ENCODE results near the gene STK11.

The STK11 gene

DNA sequence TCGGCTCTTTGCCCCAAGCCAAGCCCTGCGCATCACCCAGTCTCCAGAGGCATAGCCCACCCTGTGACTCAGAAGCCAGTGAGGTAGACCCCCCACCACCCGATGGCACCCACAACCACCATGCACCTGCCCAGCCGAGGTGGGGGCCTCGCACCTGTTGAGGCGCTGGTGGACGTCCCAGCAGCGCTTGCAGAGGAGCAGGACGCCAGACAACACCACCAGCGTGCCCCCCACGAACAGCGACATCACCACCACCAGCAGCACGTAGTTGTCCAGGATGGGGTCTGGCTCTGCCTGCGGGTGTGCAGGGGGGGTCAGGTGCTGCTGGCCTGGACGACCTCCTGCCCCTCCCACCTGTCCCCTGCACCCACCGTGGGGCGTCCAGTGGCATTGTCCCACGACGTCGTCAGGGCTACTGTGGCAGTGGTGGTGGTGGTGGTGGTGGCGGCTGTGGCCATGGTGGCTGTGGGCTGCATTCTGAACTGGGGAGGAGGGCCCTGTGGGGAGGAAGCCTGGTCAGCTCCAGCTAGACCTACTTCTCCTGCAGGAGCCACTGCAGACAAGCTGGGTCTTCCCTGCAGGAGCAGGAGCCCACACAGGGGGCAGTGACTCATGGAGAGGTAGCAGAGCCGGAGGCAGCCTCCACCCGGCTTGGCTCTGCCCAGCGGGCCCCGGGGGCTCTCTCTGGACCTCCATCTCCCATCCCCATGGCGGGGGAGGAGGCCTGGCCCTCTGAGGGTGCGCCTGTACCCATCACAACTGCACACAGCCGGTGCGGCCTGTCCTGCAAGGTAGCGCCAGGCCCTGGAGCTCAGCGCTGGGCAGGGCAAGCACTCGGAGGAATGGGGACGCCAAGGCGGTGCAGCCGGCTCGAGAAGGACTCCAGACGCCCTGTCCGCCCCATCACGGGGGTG, 30.3 kb downstream of the STK11 start:
- H3K9ac ChIP-seq, result no peak overlapping the region

GRCh38 chr19:1236576-1236975, 31.0 kb downstream of the STK11 start:
- Histone ChIP-seq H4K20me1 (peaks cover 0 to 65% (median 21%) of the 10 kb centered on the region in 11 experiments; a peak in 12 of 22 replicates), H3K9ac (peak overlapping the region in 6 of 11 experiments; percentile 63 to 80 (median 76); a peak in 6 of 22 replicates), H3K36me3 (no peaks in the 10 kb centered on the region; a peak in 1 of 22 replicates), H3K4me2 (peak overlapping the region; percentile 96 to 99 (median 98)), H3K27me3 (peaks cover 24 to 58% (median 55%) of the 10 kb centered on the region in 11 experiments), H3K4me1 (peaks cover 25 to 51% (median 49%) of the 10 kb centered on the region in 10 experiments), H3K4me3 (peak overlapping the region in 9 of 10 experiments; percentile 60 to 79 (median 70); a peak in 15 of 20 replicates), H3K9me3 (replicated peaks in 1 of 11) (no peaks in the 10 kb centered on the region), H3K27ac (no peak overlapping the region)
- TF ChIP-seq Cebpa-rat (IDR thresholded peaks at IDR 0.05), result no peak

More for the DNA sequence above, 30.3 kb downstream of the STK11 start:
- H3K4me1 ChIP-seq, result peaks cover 20 to 46% (median 43%) of the 10 kb centered on the region in 10 experiments
- peak overlapping the region in 2 of 10 experiments; percentile 13 to 14; a peak in 2 of 20 replicates for H3K4me3 ChIP-seq
- peaks cover 0 to 66% (median 21%) of the 10 kb centered on the region in 11 experiments; a peak in 12 of 22 replicates for H4K20me1 ChIP-seq
- H3K4me2 ChIP-seq, result peak overlapping the region; percentile 13 to 98 (median 38); a peak in 14 of 22 replicates
- no peaks in the 10 kb centered on the region for H3K9me3 ChIP-seq (replicated peaks in 1 of 11)
- peaks cover 24 to 58% (median 55%) of the 10 kb centered on the region in 11 experiments for H3K27me3 ChIP-seq
- H3K27ac ChIP-seq, result no peak overlapping the region
- H3K36me3 ChIP-seq, result no peaks in the 10 kb centered on the region; a peak in 1 of 22 replicates
- no peak for TF ChIP-seq Cebpa-rat (IDR thresholded peaks at IDR 0.05)

DNA sequence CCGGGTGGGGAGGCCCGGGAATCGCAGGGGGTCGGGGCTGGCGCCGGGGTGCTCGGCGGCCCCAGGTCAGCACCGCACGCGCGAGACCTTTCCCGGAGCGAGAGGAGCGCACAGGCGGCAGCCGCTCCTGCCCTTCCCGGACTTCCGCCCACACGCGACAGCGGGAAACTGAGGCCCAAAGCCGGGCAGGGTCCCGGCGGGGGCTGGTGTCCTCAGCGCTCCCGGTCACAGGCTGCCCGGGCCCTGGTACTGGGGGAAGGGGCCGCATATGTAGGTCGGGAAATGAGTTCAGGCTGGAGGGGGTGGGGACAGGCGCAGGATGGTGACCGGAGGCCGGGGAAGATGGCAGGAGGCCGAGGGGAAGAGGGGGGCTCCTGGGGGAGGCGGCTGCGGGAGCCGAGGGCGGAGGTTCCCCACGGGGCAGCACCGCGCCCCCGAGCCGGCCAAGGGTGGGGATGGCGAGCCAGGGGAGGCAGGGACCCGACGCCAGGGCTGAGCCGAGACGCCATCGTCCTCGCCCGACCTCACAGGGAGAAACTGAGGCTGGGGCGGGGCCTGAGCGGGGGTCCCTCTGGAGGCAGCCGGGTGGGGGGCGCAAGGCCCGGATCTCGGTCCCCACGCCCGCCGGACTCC, 31.6 kb downstream of the STK11 start:
- Histone ChIP-seq H3K27me3 (peaks cover 24 to 58% (median 55%) of the 10 kb centered on the region in 11 experiments), H4K20me1 (peaks cover 0 to 61% (median 21%) of the 10 kb centered on the region in 11 experiments; a peak in 14 of 22 replicates), H3K9me3 (replicated peaks in 1 of 11) (no peaks in the 10 kb centered on the region), H3K36me3 (no peaks in the 10 kb centered on the region; a peak in 1 of 22 replicates), H3K4me2 (peak overlapping the region; percentile 96 to 99 (median 98)), H3K4me3 (peak overlapping the region; percentile 60 to 79 (median 70)), H3K27ac (peak overlapping the region in 8 of 11 experiments; percentile 15 to 48 (median 36); a peak in 8 of 22 replicates), H3K9ac (peak overlapping the region; percentile 63 to 80 (median 75)), H3K4me1 (peaks cover 27 to 52% (median 49%) of the 10 kb centered on the region in 10 experiments)
- TF ChIP-seq Cebpa-rat (IDR thresholded peaks at IDR 0.05), result no peak

DNA sequence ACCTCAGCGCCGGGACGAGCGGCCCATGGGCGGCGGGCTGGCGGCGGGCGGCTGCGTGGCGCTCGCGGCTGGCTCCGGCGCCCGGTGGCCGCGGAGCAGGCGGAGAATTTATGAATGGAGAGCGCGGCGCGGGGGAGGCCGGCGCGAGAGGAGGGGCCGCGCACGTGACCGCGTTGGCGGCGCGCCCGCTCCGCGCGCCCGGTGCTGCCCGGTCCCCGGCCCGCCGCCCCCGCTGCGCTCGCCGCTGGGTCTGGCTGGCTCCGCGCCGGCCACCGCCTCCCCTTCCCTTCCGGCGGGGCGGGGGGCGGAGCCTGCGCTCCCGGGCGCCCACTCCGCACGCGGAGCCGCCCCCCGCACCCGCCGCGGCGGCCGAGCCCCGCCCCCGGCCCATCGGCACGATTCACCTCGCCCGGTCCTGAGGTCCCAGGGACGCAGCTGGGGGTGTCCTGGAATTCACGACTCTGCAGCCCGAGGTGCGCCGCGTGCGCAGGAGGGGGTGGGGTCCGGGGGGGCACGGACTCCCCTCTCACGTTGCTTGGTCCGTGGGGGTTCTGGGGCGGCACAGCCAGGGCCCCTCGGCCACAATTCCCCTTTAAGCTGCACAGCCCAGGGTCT, 32.3 kb downstream of the STK11 start, which contains the start of gene CBARP:
Gene CBARP (minus strand): TSS at position 252 of the 615 bp plus-strand sequence. CDS start 1,905 bp downstream, outside the sequence.
- peak within 1 kb of the TSS; percentile 63 to 80 (median 75) for H3K9ac ChIP-seq
- peak within 1 kb of the TSS in 8 of 11 experiments; percentile 15 to 48 (median 36); a peak in 8 of 22 replicates for H3K27ac ChIP-seq
- H3K9me3 ChIP-seq (replicated peaks in 1 of 11), result no peaks in the 10 kb centered on the region
- H3K4me1 ChIP-seq, result peaks cover 32 to 55% (median 49%) of the 10 kb centered on the region in 10 experiments
- no peaks in the 10 kb centered on the region; a peak in 1 of 22 replicates for H3K36me3 ChIP-seq
- H3K4me3 ChIP-seq, result peak within 1 kb of the TSS; percentile 60 to 79 (median 70)
- no peak for TF ChIP-seq Cebpa-rat (IDR thresholded peaks at IDR 0.05)
- peaks cover under 1 to 61% (median 23%) of the 10 kb centered on the region in 11 experiments; a peak in 16 of 22 replicates for H4K20me1 ChIP-seq
- peaks cover 24 to 58% (median 55%) of the 10 kb centered on the region in 11 experiments for H3K27me3 ChIP-seq
- H3K4me2 ChIP-seq, result peak within 1 kb of the TSS; percentile 96 to 99 (median 98)

DNA sequence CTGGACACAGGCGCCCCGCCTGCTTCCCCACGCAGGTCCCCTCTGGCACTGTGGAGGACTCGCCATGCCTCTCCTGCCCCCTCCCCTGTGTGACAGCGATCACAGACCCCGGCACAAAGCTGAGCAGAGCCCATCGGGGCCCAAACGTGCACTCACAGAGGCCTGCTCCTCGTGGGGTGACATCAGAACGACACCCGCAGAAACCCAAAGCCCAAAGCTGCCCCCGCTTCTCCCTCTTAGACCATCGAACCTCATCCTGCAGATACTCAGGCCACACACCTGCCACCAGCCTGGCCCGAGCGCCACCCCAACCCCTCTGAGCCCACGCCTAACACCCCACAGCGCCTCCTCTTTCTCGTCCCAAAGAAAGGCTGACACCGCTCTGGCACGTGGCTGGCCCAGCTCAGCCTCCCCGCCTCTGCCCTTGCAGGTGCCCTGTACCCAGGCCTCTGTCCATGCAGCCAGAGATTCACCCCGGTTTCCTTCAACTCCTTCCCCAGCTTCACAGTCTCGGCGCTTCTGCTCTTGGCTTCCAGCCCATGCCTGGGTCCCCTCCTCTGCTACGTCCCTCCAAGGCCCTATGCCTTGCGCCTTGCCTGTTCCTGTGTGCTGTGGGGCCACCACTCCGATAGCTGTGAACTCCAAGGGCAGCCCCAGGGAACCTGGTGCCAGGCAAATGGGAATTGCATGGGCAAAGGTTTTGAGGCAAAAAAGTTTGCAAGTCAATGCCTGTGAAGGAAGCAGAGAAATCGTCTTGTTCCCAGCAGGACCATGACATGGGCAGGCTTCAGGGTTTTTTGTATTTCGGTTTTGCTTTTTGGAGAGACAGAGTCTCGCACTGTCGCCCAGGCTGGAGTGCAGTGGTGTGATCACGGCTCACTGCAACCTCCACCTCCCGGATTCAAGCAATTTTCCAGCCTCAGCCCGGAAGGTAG, 33.1 kb downstream of the STK11 start:
- Histone ChIP-seq H3K36me3 (peaks cover 0 to 7% (median under 1%) of the 10 kb centered on the region in 11 experiments; a peak in 4 of 22 replicates), H3K4me2 (peak overlapping the region; percentile 96 to 99 (median 98)), H3K9ac (peak overlapping the region in 10 of 11 experiments; percentile 70 to 80 (median 75); a peak in 15 of 22 replicates), H4K20me1 (peaks cover 8 to 61% (median 27%) of the 10 kb centered on the region in 11 experiments; a peak in 20 of 22 replicates), H3K4me1 (peaks cover 34 to 59% (median 55%) of the 10 kb centered on the region in 10 experiments), H3K9me3 (replicated peaks in 1 of 11) (no peaks in the 10 kb centered on the region), H3K4me3 (peak overlapping the region; percentile 60 to 79 (median 70)), H3K27me3 (peaks cover 24 to 58% (median 55%) of the 10 kb centered on the region in 11 experiments), H3K27ac (no peak overlapping the region)
- TF ChIP-seq Cebpa-rat (IDR thresholded peaks at IDR 0.05), result no peak

- peaks cover 42 to 66% (median 63%) of the 10 kb centered on the region in 10 experiments for H3K4me1 ChIP-seq
Observed at GRCh38 chr19:1239420-1239795, 33.8 kb downstream of the STK11 start.

More at GRCh38 chr19:1239420-1239795, 33.8 kb downstream of the STK11 start:
- peak overlapping the region in 2 of 11 experiments; percentile 46 to 56; a peak in 1 of 22 replicates for H3K9ac ChIP-seq
- no peaks in the 10 kb centered on the region for H3K9me3 ChIP-seq (replicated peaks in 1 of 11)
- H3K27me3 ChIP-seq, result peaks cover 24 to 57% (median 55%) of the 10 kb centered on the region in 11 experiments
- TF ChIP-seq Cebpa-rat (IDR thresholded peaks at IDR 0.05), result no peak
- H4K20me1 ChIP-seq, result peaks cover 14 to 65% (median 34%) of the 10 kb centered on the region in 11 experiments; a peak in 21 of 22 replicates
- H3K4me3 ChIP-seq, result no peak overlapping the region; a peak in 1 of 20 replicates
- peak overlapping the region; percentile 92 to 100 (median 99); a peak in 21 of 22 replicates for H3K4me2 ChIP-seq
- H3K36me3 ChIP-seq, result peaks cover 0 to 13% (median 6%) of the 10 kb centered on the region in 11 experiments; a peak in 8 of 22 replicates
- H3K27ac ChIP-seq, result no peak overlapping the region

Measured in BLaER1 treated with 17β-estradiol and CSF1 and Interleukin-3, amounts not matched to agents 10 nM and 100 nM (cell line).